Cardiac fibroblast (primary cell): ENCODE data around the gene RASA3.
A peak's percentile ranks its signal among the peaks of the same experiment; 100 is the strongest.
"Not testable (repeated sequence)": the region's sequence is repeated elsewhere in the genome, so short reads cannot be mapped to it uniquely, and the experiment has no call there.

Experiments
- DNase-seq, 2 donors: peaks; one replicate each; pipeline versions ENCODE4 v3.0.0 to v3.0.0-alpha.2; 2010; ENCODE audit warnings: low read depth in 2 of 2
- H3K4me3 ChIP-seq, 2 donors: replicated peaks in 1 of 2; 1 replicate in 1 of 2; 2 replicates in 1 of 2; pipeline ENCODE4 v1.5.1; 2011; ENCODE audit warnings: low read depth in 2 of 2, low read length in 2 of 2, mild to moderate bottlenecking in 2 of 2, moderate library complexity in 1 of 2
- TF ChIP-seq, protein P1 (sequence below): IDR thresholded peaks from one replicate; pipeline ENCODE4 v1.5.1; 2011; ENCODE audit warnings: low read depth, mild to moderate bottlenecking, low read length, inconsistent platforms

Gene RASA3

DNA sequence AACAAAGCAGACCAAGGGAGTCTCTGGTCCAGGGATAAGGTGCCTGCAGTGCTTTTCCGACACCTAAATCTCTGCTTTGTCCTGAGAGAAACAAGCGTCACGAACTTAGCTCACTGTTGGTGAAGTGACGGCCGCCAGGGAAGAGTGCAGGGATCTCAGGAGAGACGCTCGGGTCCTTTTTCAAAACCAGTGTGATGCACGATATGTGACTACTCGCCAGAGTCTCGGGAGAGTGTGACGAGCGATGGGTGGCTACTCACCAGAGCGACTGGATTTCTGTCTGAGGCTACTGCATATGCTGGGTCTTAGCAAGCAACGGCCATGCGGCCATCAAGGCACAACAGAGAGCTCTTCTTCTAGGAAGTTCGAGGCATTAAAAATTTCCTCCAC lies 30.1 kb upstream of the RASA3 start:
- DNase-seq: no peak
- TF ChIP-seq, protein P1, sequence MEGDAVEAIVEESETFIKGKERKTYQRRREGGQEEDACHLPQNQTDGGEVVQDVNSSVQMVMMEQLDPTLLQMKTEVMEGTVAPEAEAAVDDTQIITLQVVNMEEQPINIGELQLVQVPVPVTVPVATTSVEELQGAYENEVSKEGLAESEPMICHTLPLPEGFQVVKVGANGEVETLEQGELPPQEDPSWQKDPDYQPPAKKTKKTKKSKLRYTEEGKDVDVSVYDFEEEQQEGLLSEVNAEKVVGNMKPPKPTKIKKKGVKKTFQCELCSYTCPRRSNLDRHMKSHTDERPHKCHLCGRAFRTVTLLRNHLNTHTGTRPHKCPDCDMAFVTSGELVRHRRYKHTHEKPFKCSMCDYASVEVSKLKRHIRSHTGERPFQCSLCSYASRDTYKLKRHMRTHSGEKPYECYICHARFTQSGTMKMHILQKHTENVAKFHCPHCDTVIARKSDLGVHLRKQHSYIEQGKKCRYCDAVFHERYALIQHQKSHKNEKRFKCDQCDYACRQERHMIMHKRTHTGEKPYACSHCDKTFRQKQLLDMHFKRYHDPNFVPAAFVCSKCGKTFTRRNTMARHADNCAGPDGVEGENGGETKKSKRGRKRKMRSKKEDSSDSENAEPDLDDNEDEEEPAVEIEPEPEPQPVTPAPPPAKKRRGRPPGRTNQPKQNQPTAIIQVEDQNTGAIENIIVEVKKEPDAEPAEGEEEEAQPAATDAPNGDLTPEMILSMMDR: no peak
- H3K4me3 ChIP-seq: no peak overlapping the region

GRCh38 chr13:114161644-114162532 lies 29.5 kb upstream of the RASA3 start:
- TF ChIP-seq, protein P1: no peak
- H3K4me3 ChIP-seq: no peak overlapping the region
- peak; percentile 30 to 82 for DNase-seq

- TF ChIP-seq, protein P1: no peak
- no peak overlapping the region for H3K4me3 ChIP-seq
- DNase-seq: peak in 1 of 2 donors; percentile 34
Measured at GRCh38 chr13:114161028-114161556, 28.7 kb upstream of the RASA3 start.

DNA sequence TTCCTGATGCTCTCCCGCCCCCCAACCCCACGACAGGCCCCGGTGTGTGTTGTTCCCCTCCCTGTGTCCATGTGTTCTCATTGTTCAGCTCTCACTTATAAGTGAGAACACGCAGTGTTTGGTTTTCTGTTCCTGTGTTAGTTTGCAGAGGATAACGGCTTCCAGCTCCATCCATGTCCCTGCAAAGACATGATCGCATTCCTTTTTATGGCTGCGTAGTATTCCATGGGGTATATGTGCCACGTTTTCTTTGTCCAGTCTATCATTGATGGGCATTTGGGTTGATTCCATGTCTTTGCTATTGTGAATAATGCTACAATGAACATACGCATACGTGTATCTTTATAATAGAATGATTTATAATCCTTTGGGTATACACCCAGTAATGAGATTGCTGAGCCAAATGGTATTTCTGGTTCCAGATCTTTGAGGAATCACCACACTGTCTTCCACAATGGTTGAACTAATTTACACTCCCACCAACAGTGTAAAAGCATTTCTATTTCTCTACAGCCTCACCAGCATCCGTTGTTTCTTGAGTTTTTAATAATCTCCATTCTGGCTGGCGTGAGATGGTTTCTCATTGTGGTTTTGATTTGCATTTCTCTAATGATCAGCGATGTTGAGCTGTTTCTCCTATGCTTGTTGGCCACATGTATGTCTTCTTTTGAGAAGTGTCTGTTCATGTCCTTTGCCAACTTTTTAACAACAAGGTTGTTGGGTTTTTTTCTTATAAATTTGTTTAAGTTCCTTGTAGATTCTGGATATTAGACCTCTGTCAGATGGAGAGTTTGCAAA lies 26.6 kb upstream of the RASA3 start:
- not testable (repeated sequence) for H3K4me3 ChIP-seq, DNase-seq

- DNase-seq: no peak
- H3K4me3 ChIP-seq: no peak overlapping the region
- TF ChIP-seq, protein P1: no peak
Measured at GRCh38 chr13:114157869-114158495, 25.6 kb upstream of the RASA3 start.

DNA sequence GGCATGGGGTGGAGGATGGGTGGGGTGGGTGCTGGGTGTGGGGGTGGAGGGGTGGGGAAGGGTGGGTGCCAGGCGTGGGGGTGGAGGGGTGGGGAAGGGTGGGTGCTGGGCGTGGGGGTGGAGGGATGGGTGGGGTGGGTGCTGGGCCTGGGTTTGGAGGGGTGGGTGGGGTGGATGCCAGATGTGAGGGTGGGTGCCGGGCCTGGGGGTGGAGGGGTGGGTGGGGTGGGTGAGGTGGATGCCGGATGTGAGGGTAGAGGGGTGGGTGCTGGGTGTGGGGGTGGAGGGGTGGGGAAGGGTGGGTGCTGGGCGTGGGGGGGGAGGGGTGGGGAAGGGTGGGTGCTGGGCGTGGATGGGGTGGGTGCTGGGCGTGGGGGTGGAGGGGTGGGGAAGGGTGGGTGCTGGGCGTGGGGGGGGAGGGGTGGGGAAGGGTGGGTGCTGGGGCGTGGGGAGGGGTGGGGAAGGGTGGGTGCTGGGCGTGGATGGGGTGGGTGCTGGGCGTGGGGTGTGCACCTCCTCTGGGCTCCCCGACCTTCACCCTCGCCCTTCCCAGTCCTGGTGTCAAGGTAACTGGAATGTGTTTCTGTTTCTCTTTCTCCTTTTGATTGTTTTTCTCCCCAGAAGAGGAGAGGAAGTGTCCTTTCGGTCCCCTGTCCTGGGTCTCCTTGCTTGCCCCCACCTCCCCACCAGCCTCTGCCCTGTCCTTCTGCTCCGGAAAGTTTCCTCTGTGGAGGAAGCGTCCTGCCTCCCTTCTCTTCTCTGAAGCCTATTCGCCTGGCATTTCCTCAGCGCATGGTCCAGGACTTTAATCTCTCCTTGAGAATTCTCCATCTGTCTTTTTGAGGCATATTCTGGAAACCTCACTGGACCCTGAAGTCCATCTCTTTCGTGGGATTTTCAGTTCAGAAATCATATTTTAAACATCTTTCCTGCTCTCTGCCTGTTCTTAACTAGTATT lies 23.8 kb upstream of the RASA3 start:
- DNase-seq: no peak
- TF ChIP-seq, protein P1: no peak
- H3K4me3 ChIP-seq: no peak overlapping the region
